Left lobe of liver (tissue), 2 donors: Measurements from ENCODE around the gene PPFIBP2. TPM values are rescaled to one million over a fixed set of nuclear protein-coding genes. Genes with fewer than 3 reads are reported as not detected.
A peak's percentile ranks its signal among the peaks of the same experiment; 100 is the strongest.

Source experiments
- ATAC-seq: fragments of 200-7000 bp; cut with Tn5 transposase; one replicate; pipeline ENCODE4 v1.9.1; 2020; ENCODE audit warnings: mild to moderate bottlenecking, moderate library complexity
- DNase-seq: peaks from one replicate; pipeline ENCODE4 v3.0.0-alpha.2; 2020; ENCODE audit warnings: low spot score
- total RNA-seq: library from RNA; stranded (reverse); gene quantifications from one replicate; pipeline ENCODE4 v1.2.1, GENCODE V29; 2021
- donor health status: DM: no; HTN: no; CAD: no; lungs with moderate emphysema.
- donor health status: DM: no; HTN: yes; CAD: no.

The PPFIBP2 gene
- total RNA-seq, 1 donor from 2014 or later: 25.2 TPM

- DNase-seq (no peak), ATAC-seq (no peak)
Observed at GRCh38 chr11:7595016-7595866, 81.4 kb downstream of the PPFIBP2 start.

- DNase-seq (no peak), ATAC-seq (no peak)
Observed at GRCh38 chr11:7595951-7596350, 82.2 kb downstream of the PPFIBP2 start.

GRCh38 chr11:7596975-7597391, 83.2 kb downstream of the PPFIBP2 start:
- ATAC-seq (no peak), DNase-seq (no peak)

- DNase-seq (no peak), ATAC-seq (peak; percentile 4)
Observed at GRCh38 chr11:7597620-7598019, 83.8 kb downstream of the PPFIBP2 start.

- no peak for DNase-seq
- peak; percentile 20 for ATAC-seq
Observed at GRCh38 chr11:7599209-7599608, 85.4 kb downstream of the PPFIBP2 start.

GRCh38 chr11:7600205-7600775, 86.5 kb downstream of the PPFIBP2 start:
- ATAC-seq (peak; percentile 90), DNase-seq (peak; percentile 83)

- no peak for ATAC-seq
- no peak for DNase-seq
Observed at GRCh38 chr11:7603031-7603781, 89.4 kb downstream of the PPFIBP2 start.

- ATAC-seq: no peak
- DNase-seq: no peak
Observed at GRCh38 chr11:7604331-7604955, 90.6 kb downstream of the PPFIBP2 start.

GRCh38 chr11:7605186-7605943, 91.6 kb downstream of the PPFIBP2 start:
- no peak for DNase-seq
- ATAC-seq: peak; percentile 14

GRCh38 chr11:7606496-7606895, 92.7 kb downstream of the PPFIBP2 start:
- ATAC-seq: no peak
- no peak for DNase-seq

GRCh38 chr11:7609015-7609414, 95.2 kb downstream of the PPFIBP2 start:
- ATAC-seq (no peak), DNase-seq (no peak)

- ATAC-seq (no peak), DNase-seq (no peak)
Observed at GRCh38 chr11:7609521-7609920, 95.7 kb downstream of the PPFIBP2 start.

- DNase-seq: no peak
- no peak for ATAC-seq
Observed at GRCh38 chr11:7610393-7610792, 96.6 kb downstream of the PPFIBP2 start.

GRCh38 chr11:7611411-7611810, 97.6 kb downstream of the PPFIBP2 start:
- ATAC-seq: no peak

GRCh38 chr11:7612056-7612660, 98.4 kb downstream of the PPFIBP2 start:
- ATAC-seq: peak; percentile 45

More at GRCh38 chr11:7611411-7611810, 97.6 kb downstream of the PPFIBP2 start:
- DNase-seq: no peak

GRCh38 chr11:7612661-7613393, 99.0 kb downstream of the PPFIBP2 start:
- peak; percentile 75 for ATAC-seq
- no peak for DNase-seq

More at GRCh38 chr11:7612056-7612660, 98.4 kb downstream of the PPFIBP2 start:
- no peak for DNase-seq

GRCh38 chr11:7613394-7613720, 99.6 kb downstream of the PPFIBP2 start:
- peak; percentile 43 for ATAC-seq

GRCh38 chr11:7614656-7615055, 100.9 kb downstream of the PPFIBP2 start:
- DNase-seq (no peak), ATAC-seq (no peak)

More at GRCh38 chr11:7613394-7613720, 99.6 kb downstream of the PPFIBP2 start:
- DNase-seq: no peak

GRCh38 chr11:7617032-7617431, 103.2 kb downstream of the PPFIBP2 start:
- DNase-seq: no peak

More at GRCh38 chr11:7617032-7617431, 103.2 kb downstream of the PPFIBP2 start:
- no peak for ATAC-seq
